HCT116 (cell line): Measurements from ENCODE around the gene N4BP3. TPM values are rescaled to one million over a fixed set of nuclear protein-coding genes. Genes with fewer than 3 reads are reported as not detected.

Experiments used
- ATAC-seq: fragments of 200-7000 bp; cut with Tn5 transposase; 2 replicates; pipeline ENCODE4 v1.9.1; 2020; ENCODE audit warnings: mild to moderate bottlenecking, moderate library complexity
- BruUV-seq: library from RNA; stranded (reverse); fragments of 400-500 nt; replicated peaks from 2 replicates; lab custom pipeline; 2021; lab: Mats Ljungman, UMichigan
- CTCF ChIA-PET: fragments of 300-600 bp; sonication (Branson Sonifier 250); formaldehyde crosslinking; loops from one replicate; lab custom pipeline; 2021; ENCODE audit warnings: antibody characterized with exemption; lab: Charles Lee
- POLR2A ChIA-PET: fragments of 300-600, 350-600 bp; sonication (Branson Sonifier 250); formaldehyde crosslinking; loops from one replicate; lab custom pipeline; 2021; ENCODE audit warnings: antibody characterized with exemption; lab: Charles Lee
- RAD21 ChIA-PET, 2 experiments: fragments of 300-600 bp; sonication (Branson Sonifier 250); formaldehyde crosslinking; loops; one replicate each; lab custom pipeline; 2023; ENCODE audit warnings: low total read pairs in 2 of 2; ENCODE audit not compliant: uncharacterized antibody in 2 of 2, unreplicated experiment in 2 of 2, low non-redundant PET in 1 of 2; lab: Charles Lee
- DNase-seq: peaks from one replicate; pipeline ENCODE4 v3.0.0-alpha.2; 2010; ENCODE audit warnings: low read depth, low spot score
- H2AFZ ChIP-seq: fragments of 200-600 bp; shearing (Covaris generic), sonication (generic); 2 replicates; pipeline ENCODE4 v1.6.1; 2017; ENCODE audit warnings: low read depth, mixed run types, mixed read lengths, antibody characterized with exemption, low read length; ENCODE audit not compliant: poor library complexity, severe bottlenecking
- H3K27ac ChIP-seq: 2 replicates; pipeline ENCODE4 v1.5.1; 2012; ENCODE audit warnings: low read depth, low read length
- H3K27me3 ChIP-seq: fragments of 200-600 bp; sonication (generic); 2 replicates; pipeline ENCODE4 v1.6.1; 2016; ENCODE audit warnings: mixed run types, low read length, mixed read lengths; ENCODE audit not compliant: insufficient read depth
- H3K36me3 ChIP-seq, 2 experiments: fragments of 200-500 bp in 1 of 2; fragments of 200-600 bp in 1 of 2; sonication (Bioruptor generic) in 1 of 2; sonication (generic) in 1 of 2; 2 replicates each; pipeline versions ENCODE4 v1.5.1 to v1.6.1; 2014 to 2016; ENCODE audit warnings: low read length in 2 of 2, inconsistent platforms in 1 of 2, mixed read lengths in 1 of 2, mixed run types in 1 of 2; ENCODE audit not compliant: insufficient read depth in 2 of 2, control insufficient read depth in 1 of 2
- H3K4me1 ChIP-seq, 2 experiments: fragments of 200-600 bp in 1 of 2; sonication (generic) in 1 of 2; 2 replicates each; pipeline versions ENCODE4 v1.5.1 to v1.6.1; 2012 to 2017; ENCODE audit warnings: low read length in 2 of 2, inconsistent platforms in 1 of 2, mild to moderate bottlenecking in 1 of 2, mixed read lengths in 1 of 2, mixed run types in 1 of 2, moderate library complexity in 1 of 2; ENCODE audit not compliant: insufficient read depth in 2 of 2, control insufficient read depth in 1 of 2
- H3K4me2 ChIP-seq: fragments of 200-600 bp; sonication (generic); 2 replicates; pipeline ENCODE4 v1.6.1; 2017; ENCODE audit warnings: mixed run types, low read length, mixed read lengths
- H3K4me3 ChIP-seq, 2 experiments: fragments of 200-600 bp in 1 of 2; sonication (generic) in 1 of 2; replicated peaks in 1 of 2; 2 replicates each; pipeline ENCODE4 v1.5.1; 2011 to 2016; ENCODE audit warnings: low read length in 2 of 2, control low read depth in 1 of 2, low read depth in 1 of 2, mild to moderate bottlenecking in 1 of 2, mixed read lengths in 1 of 2, mixed run types in 1 of 2
- H3K79me2 ChIP-seq: fragments of 200-600 bp; sonication (generic); 2 replicates; pipeline ENCODE4 v1.6.1; 2017; ENCODE audit warnings: mild to moderate bottlenecking, mixed run types, low read length, moderate library complexity, mixed read lengths; ENCODE audit not compliant: insufficient read depth
- H3K9ac ChIP-seq: fragments of 200-600 bp; sonication (generic); 2 replicates; pipeline ENCODE4 v1.6.1; 2016; ENCODE audit warnings: low read length, mixed read lengths
- H3K9me2 ChIP-seq: fragments of 200-600 bp; sonication (generic), shearing (Covaris generic); 2 replicates; pipeline ENCODE4 v1.6.1; 2017; ENCODE audit warnings: mixed run types, mild to moderate bottlenecking, moderate library complexity; ENCODE audit not compliant: insufficient read depth
- H3K9me3 ChIP-seq, 2 experiments: fragments of 200-500 bp in 1 of 2; fragments of 200-600 bp in 1 of 2; sonication (Bioruptor generic) in 1 of 2; sonication (generic) in 1 of 2; 2 replicates each; pipeline ENCODE4 v1.6.1; 2014 to 2017; ENCODE audit warnings: low read length in 2 of 2, mixed read lengths in 2 of 2, inconsistent platforms in 1 of 2, low read depth in 1 of 2, mild to moderate bottlenecking in 1 of 2, mixed run types in 1 of 2, moderate library complexity in 1 of 2; ENCODE audit not compliant: control insufficient read depth in 1 of 2, insufficient read depth in 1 of 2
- H4K20me1 ChIP-seq: fragments of 200-600 bp; sonication (generic), shearing (Covaris generic); 2 replicates; pipeline ENCODE4 v1.6.1; 2017; ENCODE audit warnings: mixed run types, mild to moderate bottlenecking, moderate library complexity; ENCODE audit not compliant: insufficient read depth
- EGR1 ChIP-seq: IDR thresholded peaks from 2 replicates; pipeline ENCODE4 v1.6.1; 2012; ENCODE audit warnings: low read depth
- ELF1 ChIP-seq: IDR thresholded peaks from 2 replicates; pipeline ENCODE4 v1.6.1; 2012; ENCODE audit warnings: low read depth, borderline replicate concordance
- RAD21 ChIP-seq: IDR thresholded peaks from 2 replicates; pipeline ENCODE4 v1.6.1; 2012; ENCODE audit warnings: low read depth, mild to moderate bottlenecking
- SP1 ChIP-seq: IDR thresholded peaks from 2 replicates; pipeline ENCODE4 v1.6.1; 2012; ENCODE audit warnings: low read depth
- TCF7L2 ChIP-seq: IDR thresholded peaks from 2 replicates; pipeline ENCODE4 v1.7.0; 2011; ENCODE audit warnings: borderline replicate concordance, inconsistent platforms; ENCODE audit not compliant: insufficient read depth, insufficient read length; ENCODE audit errors: extremely low read depth
- YY1 ChIP-seq: IDR thresholded peaks from 2 replicates; pipeline ENCODE4 v1.6.1; 2011; ENCODE audit warnings: low read length, low read depth, moderate library complexity, mild to moderate bottlenecking; ENCODE audit not compliant: insufficient replicate concordance; ENCODE audit errors: extremely low read depth
- ZFX ChIP-seq: fragments of 450-650 bp; IDR thresholded peaks from 2 replicates; pipeline ENCODE4 v1.6.1; 2017
- intact Hi-C: fragments of 100-400 bp; cut with micrococcal nuclease; formaldehyde crosslinking; loops from 2 replicates; pipeline ENCODE4 v1.10.0; 2022
- total RNA-seq: library from RNA; stranded (reverse); gene quantifications from one replicate; pipeline ENCODE4 v1.2.1, GENCODE V29; 2021; ENCODE audit not compliant: unreplicated experiment
- TF ChIP-seq, protein P1 (sequence below): IDR thresholded peaks from 2 replicates; pipeline ENCODE4 v1.6.1; 2011; ENCODE audit warnings: mild to moderate bottlenecking, low read length, moderate library complexity; ENCODE audit not compliant: insufficient replicate concordance; ENCODE audit errors: extremely low read depth
- TF ChIP-seq, protein P2 (sequence below): IDR thresholded peaks from 2 replicates; pipeline ENCODE4 v1.6.1; 2012
- TF ChIP-seq, protein P3 (sequence below): IDR thresholded peaks from 2 replicates; pipeline ENCODE4 v1.6.1; 2012; ENCODE audit warnings: low read depth

Gene N4BP3
- total RNA-seq, 1 experiment from 2014 or later = 5.2 TPM

DNA sequence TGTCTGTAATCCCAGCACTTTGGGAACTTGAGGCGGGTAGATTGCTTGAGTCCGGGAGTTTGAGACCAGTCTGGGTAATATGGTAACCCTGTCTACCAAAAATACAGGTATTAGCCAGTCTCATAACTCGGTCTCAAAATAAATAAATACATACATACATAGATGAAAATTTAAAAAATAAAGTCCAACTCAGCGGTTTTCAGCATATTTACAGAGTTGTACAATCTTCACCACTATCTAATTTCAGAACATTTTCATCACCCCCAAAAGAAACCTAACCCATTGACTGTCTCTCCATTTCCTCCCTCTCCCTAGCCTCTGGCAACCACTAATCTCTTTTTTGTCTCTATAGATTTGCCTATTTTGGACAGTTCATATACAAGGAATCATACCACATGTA, 28.2 kb downstream of the N4BP3 start:
- RAD21 ChIA-PET = no interaction called here
- Histone ChIP-seq H3K9ac (no peak overlapping the region), H3K36me3 (peaks cover 17 to 19% of the 10 kb centered on the region in 2 experiments; a peak in 3 of 4 replicates), H3K9me3 (no peaks in the 10 kb centered on the region), H3K27me3 (no peaks in the 10 kb centered on the region), H2AFZ (no peak overlapping the region)
- TF ChIP-seq ELF1 = no peak
- no peak for TF ChIP-seq ZFX
- TF ChIP-seq, protein P1, sequence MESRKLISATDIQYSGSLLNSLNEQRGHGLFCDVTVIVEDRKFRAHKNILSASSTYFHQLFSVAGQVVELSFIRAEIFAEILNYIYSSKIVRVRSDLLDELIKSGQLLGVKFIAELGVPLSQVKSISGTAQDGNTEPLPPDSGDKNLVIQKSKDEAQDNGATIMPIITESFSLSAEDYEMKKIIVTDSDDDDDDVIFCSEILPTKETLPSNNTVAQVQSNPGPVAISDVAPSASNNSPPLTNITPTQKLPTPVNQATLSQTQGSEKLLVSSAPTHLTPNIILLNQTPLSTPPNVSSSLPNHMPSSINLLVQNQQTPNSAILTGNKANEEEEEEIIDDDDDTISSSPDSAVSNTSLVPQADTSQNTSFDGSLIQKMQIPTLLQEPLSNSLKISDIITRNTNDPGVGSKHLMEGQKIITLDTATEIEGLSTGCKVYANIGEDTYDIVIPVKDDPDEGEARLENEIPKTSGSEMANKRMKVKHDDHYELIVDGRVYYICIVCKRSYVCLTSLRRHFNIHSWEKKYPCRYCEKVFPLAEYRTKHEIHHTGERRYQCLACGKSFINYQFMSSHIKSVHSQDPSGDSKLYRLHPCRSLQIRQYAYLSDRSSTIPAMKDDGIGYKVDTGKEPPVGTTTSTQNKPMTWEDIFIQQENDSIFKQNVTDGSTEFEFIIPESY = no peak
- TF ChIP-seq, protein P2, sequence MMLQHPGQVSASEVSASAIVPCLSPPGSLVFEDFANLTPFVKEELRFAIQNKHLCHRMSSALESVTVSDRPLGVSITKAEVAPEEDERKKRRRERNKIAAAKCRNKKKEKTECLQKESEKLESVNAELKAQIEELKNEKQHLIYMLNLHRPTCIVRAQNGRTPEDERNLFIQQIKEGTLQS = no peak
- no peak for TF ChIP-seq SP1
- no peak for TF ChIP-seq RAD21
- TF ChIP-seq, protein P3, sequence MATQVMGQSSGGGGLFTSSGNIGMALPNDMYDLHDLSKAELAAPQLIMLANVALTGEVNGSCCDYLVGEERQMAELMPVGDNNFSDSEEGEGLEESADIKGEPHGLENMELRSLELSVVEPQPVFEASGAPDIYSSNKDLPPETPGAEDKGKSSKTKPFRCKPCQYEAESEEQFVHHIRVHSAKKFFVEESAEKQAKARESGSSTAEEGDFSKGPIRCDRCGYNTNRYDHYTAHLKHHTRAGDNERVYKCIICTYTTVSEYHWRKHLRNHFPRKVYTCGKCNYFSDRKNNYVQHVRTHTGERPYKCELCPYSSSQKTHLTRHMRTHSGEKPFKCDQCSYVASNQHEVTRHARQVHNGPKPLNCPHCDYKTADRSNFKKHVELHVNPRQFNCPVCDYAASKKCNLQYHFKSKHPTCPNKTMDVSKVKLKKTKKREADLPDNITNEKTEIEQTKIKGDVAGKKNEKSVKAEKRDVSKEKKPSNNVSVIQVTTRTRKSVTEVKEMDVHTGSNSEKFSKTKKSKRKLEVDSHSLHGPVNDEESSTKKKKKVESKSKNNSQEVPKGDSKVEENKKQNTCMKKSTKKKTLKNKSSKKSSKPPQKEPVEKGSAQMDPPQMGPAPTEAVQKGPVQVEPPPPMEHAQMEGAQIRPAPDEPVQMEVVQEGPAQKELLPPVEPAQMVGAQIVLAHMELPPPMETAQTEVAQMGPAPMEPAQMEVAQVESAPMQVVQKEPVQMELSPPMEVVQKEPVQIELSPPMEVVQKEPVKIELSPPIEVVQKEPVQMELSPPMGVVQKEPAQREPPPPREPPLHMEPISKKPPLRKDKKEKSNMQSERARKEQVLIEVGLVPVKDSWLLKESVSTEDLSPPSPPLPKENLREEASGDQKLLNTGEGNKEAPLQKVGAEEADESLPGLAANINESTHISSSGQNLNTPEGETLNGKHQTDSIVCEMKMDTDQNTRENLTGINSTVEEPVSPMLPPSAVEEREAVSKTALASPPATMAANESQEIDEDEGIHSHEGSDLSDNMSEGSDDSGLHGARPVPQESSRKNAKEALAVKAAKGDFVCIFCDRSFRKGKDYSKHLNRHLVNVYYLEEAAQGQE = no peak
- TF ChIP-seq EGR1 = no peak
- no peak for TF ChIP-seq YY1
- TF ChIP-seq TCF7L2 = no peak
- TF ChIP-seq, all 23 proteins: peak for 0
- intact Hi-C loops = no loop called here
- ChIA-PET CTCF (interaction anchor here (10.8 kb wide), 1 partner anchor 66 kb away, joined by 98 read pairs; no protein-coding TSS in a partner anchor), POLR2A (interaction anchor here (1.1 kb wide), 1 partner anchor 12 kb away, joined by 3 read pairs; the partner anchor contains the start of gene NHP2)
- H3K4me3 ChIP-seq = no peak overlapping the region
- no peaks in the 10 kb centered on the region for H3K9me2 ChIP-seq
- no peak for DNase-seq
- H3K4me1 ChIP-seq = peaks cover 0 to 8% of the 10 kb centered on the region in 2 experiments; a peak in 1 of 4 replicates
- ATAC-seq = no peak
- no peak overlapping the region for H3K27ac ChIP-seq
- H3K4me2 ChIP-seq = no peak overlapping the region
- no peaks in the 10 kb centered on the region for H4K20me1 ChIP-seq
- H3K79me2 ChIP-seq = no peaks in the 10 kb centered on the region; the same call in 1 of the 2 replicates
- BruUV-seq = no TSS peak
